Measurements from ENCODE around the gene LONRF3.

The LONRF3 gene

GRCh38 chrX:119040432-119040831 is 66.0 kb downstream of the LONRF3 start:
- DNase-seq, result no peak

GRCh38 chrX:119041175-119041574 is 66.8 kb downstream of the LONRF3 start:
- peak; percentile 66 for DNase-seq

GRCh38 chrX:119042040-119042439 is 67.6 kb downstream of the LONRF3 start:
- DNase-seq, result no peak

- no peak for DNase-seq
Measured at GRCh38 chrX:119042996-119043395, 68.6 kb downstream of the LONRF3 start.

- DNase-seq, result no peak
Measured at GRCh38 chrX:119045884-119046283, 71.5 kb downstream of the LONRF3 start.

GRCh38 chrX:119055687-119056086 is 81.3 kb downstream of the LONRF3 start:
- DNase-seq, result no peak

GRCh38 chrX:119062750-119063374 is 88.4 kb downstream of the LONRF3 start:
- DNase-seq, result peak; percentile 1

- DNase-seq, result no peak
Measured at GRCh38 chrX:119063428-119063827, 89.0 kb downstream of the LONRF3 start.

GRCh38 chrX:119067023-119067739 is 92.8 kb downstream of the LONRF3 start:
- peak; percentile 6 for DNase-seq
